ENCODE data around the gene SLC35E1. TPM values are rescaled to one million over a fixed set of nuclear protein-coding genes. Genes with fewer than 3 reads are reported as not detected.

The SLC35E1 gene
- total and polyA plus RNA-seq, 10 donors = 13.2 to 36.6 (median 29.9) TPM

- no peak overlapping the region for H3K4me3 ChIP-seq
- H3K9me3 ChIP-seq = no peaks in the 10 kb centered on the region
- DNase-seq = no peak
- no peaks in the 10 kb centered on the region for H3K36me3 ChIP-seq
- H3K4me1 ChIP-seq = peaks cover 34 to 100% (median 91%) of the 10 kb centered on the region in 6 donors
- intact Hi-C loops (cut with DNase I; ENCODE audit: low total_unique reads) = no loop called here
- no peaks in the 10 kb centered on the region for H3K27me3 ChIP-seq (replicated peaks in 1 of 7)
- WGBS, 5 donors = 22 to 35% (median 24%) methylated on average over 2 of the region's 2 CpGs
- no peak for TF ChIP-seq CTCF (IDR thresholded peaks at IDR 0.05 in 8 of 11, conservative IDR thresholded peaks at IDR 0.05 in 3 of 11)
- no peak for TF ChIP-seq POLR2AphosphoS5 (IDR thresholded peaks at IDR 0.05)
- no peak for TF ChIP-seq POLR2A (IDR thresholded peaks at IDR 0.05)
- H3K27ac ChIP-seq = peak overlapping the region in 3 of 8 donors; percentile 7 to 27 (median 24)
Observed at GRCh38 chr19:16614941-16615340, 42.7 kb upstream of the SLC35E1 start.

GRCh38 chr19:16613841-16614240 lies 41.6 kb upstream of the SLC35E1 start:
- peaks cover 26 to 100% (median 85%) of the 10 kb centered on the region in 6 donors for H3K4me1 ChIP-seq
- intact Hi-C loops (cut with DNase I; ENCODE audit: low total_unique reads) = no loop called here
- 66 to 89% (median 87%) methylated on average over 2 of the region's 2 CpGs for WGBS, 5 donors

GRCh38 chr19:16612636-16613035 lies 40.4 kb upstream of the SLC35E1 start:
- intact Hi-C loops (cut with DNase I; ENCODE audit: low total_unique reads) = no loop called here
- no peaks in the 10 kb centered on the region for H3K36me3 ChIP-seq
- peaks cover 34 to 100% (median 85%) of the 10 kb centered on the region in 6 donors for H3K4me1 ChIP-seq
- no peak for TF ChIP-seq POLR2A (IDR thresholded peaks at IDR 0.05)
- no peak for TF ChIP-seq CTCF (IDR thresholded peaks at IDR 0.05 in 8 of 11, conservative IDR thresholded peaks at IDR 0.05 in 3 of 11)
- no peak for TF ChIP-seq POLR2AphosphoS5 (IDR thresholded peaks at IDR 0.05)
- H3K27me3 ChIP-seq (replicated peaks in 1 of 7) = no peaks in the 10 kb centered on the region
- WGBS, 5 donors = 39 to 51% (median 46%) methylated on average over 3 of the region's 3 CpGs
- peak overlapping the region in 3 of 8 donors; percentile 60 to 84 (median 61) for H3K27ac ChIP-seq
- no peak for DNase-seq
- no peak overlapping the region for H3K4me3 ChIP-seq
- H3K9me3 ChIP-seq = no peaks in the 10 kb centered on the region

More at GRCh38 chr19:16613841-16614240, 41.6 kb upstream of the SLC35E1 start:
- Histone ChIP-seq H3K4me3 (no peak overlapping the region), H3K27me3 (replicated peaks in 1 of 7) (no peaks in the 10 kb centered on the region), H3K36me3 (no peaks in the 10 kb centered on the region), H3K9me3 (no peaks in the 10 kb centered on the region), H3K27ac (peak overlapping the region in 1 of 8 donors; percentile 33)
- DNase-seq = no peak
- no peak for TF ChIP-seq POLR2AphosphoS5 (IDR thresholded peaks at IDR 0.05)

GRCh38 chr19:16611121-16611520 lies 38.9 kb upstream of the SLC35E1 start:
- Histone ChIP-seq H3K9me3 (no peaks in the 10 kb centered on the region), H3K4me1 (peaks cover 30 to 100% (median 81%) of the 10 kb centered on the region in 6 donors), H3K27ac (peak overlapping the region in 2 of 8 donors; percentile 25 to 60), H3K36me3 (peaks cover 0 to 6% (median 0%) of the 10 kb centered on the region in 6 donors), H3K27me3 (replicated peaks in 1 of 7) (no peaks in the 10 kb centered on the region), H3K4me3 (no peak overlapping the region)
- WGBS, 5 donors = 82 to 93% (median 86%) methylated on average over 6 of the region's 6 CpGs
- no peak for DNase-seq
- TF ChIP-seq POLR2A (IDR thresholded peaks at IDR 0.05) (no peak), CTCF (IDR thresholded peaks at IDR 0.05 in 8 of 11, conservative IDR thresholded peaks at IDR 0.05 in 3 of 11) (no peak), POLR2AphosphoS5 (IDR thresholded peaks at IDR 0.05) (no peak)
- intact Hi-C loops (cut with DNase I; ENCODE audit: low total_unique reads) = no loop called here

Data from spleen (tissue), 11 donors.